HG02571 (cell line): ENCODE measurements around the gene NUDT4.
"Not testable (repeated sequence)": the region's sequence is repeated elsewhere in the genome, so short reads cannot be mapped to it uniquely, and the experiment has no call there.

Experiments used
- ATAC-seq: cut with Tn5 transposase; IDR thresholded peaks from one replicate; pipeline ENCODE4 v1.9.1; 2021; ENCODE audit warnings: mild to moderate bottlenecking, moderate library complexity; ENCODE audit not compliant: unreplicated experiment

The NUDT4 gene

DNA sequence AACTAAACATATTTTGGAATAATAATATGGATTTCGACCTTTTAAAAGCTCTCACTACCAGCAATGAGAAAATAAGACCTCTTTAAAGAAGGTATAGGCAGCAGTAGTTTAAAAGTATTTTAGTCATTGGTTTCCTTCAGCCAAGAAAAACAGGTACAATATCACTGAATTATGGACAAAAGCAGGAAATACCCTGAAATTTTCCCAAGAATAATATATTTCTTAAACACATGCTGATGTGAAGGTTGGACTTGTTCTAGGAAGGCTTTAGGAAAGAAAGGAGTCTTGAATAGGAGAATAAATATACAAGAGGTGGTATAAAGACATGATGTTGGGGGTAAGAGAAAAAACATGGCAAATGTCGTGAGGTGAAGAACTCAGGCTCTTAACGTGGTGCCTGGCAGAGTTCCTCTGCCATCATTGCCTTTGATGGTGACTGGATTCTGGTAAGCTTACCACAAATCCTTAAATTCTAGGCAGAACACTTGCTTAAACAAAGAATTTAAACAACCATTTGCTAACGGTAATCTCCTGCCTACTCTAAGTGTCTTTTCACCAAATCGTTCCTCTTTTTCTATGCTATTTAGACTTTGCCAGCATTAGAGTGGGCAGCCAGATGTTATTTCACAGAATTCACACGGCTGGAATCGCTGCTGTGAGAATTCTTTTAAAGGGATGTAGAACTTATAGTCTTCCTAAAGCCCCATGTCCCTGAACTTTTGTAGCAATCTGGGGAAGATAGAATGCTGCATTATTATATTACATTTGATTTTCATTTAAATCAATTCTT is 11.9 kb upstream of the NUDT4 start:
- no peak for ATAC-seq

DNA sequence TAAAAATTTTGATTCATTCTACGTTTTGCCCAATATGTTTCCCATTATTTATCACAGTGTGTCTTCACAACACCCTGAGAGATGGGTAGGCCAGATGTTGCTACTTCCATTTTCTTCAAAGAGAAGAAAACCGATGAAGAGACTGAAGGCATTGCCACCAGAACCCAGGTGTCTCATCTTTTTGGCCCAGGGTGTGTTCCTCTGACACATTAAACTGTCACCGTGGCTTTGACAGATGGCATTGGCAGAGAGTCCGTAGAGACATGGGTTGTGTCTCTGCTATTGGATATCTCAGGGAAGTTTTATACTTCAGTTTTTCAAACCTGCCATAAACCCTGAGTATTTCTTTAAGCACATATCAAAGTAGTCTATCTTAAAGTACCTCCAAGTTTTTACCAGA is 11.3 kb upstream of the NUDT4 start:
- no peak for ATAC-seq

DNA sequence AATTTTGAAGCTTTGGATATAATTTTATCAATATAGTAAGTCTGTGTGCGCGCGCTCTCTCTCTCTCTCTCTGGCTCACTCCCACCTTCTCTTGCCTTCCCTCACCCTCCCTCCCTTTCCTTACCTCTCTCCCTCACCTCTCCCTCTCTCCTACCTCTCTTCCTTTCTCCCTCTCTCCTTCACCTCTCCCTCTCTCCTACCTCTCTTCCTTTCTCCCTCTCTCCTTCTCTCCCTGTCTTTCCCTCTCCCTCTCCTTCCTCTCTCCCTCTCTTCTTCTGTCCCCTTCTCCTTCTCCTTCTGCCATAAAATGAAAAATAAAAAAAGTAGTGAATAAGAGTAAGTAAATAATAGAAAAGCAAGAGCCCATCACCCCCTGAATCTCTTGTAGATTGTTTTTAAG is 9.0 kb upstream of the NUDT4 start:
- ATAC-seq: no peak

DNA sequence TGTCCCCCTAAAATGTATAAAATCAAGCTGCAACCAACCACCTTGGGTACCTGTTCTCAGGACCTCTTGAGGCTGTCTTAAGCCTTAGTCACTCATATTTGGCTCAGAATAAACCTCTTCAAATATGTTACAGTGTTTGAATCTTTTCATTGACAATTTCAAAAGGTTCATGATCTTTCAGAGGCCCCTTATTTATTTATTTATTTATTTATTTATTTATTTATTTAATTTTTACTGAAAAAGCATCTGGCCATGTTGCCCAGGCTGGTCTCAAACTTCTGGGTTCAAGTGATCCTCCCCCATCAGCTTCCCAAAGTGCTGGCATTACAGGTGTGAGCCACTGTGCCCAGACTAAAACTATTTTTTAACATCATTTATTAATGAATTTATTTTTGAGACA is 8.2 kb upstream of the NUDT4 start:
- ATAC-seq: no peak

DNA sequence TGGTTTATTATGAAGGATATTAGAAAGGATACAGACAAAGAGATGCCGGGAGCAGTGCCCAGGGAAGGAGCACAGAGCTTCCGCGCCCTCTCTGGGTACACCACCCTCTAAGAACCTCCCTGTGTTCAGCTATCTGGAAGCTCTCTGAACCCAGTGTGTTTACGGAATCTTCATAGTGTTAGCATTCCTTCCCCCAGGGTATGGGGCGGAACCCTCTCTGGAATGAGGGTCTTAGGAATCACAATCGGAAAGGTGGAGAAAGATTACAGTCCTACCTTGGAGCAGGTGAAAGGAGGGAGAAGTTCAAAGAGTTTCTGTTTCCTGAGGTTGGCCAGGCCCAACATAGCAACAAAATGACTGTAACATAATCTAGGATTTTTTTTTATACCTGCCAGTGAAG is 6.8 kb upstream of the NUDT4 start:
- ATAC-seq: no peak

DNA sequence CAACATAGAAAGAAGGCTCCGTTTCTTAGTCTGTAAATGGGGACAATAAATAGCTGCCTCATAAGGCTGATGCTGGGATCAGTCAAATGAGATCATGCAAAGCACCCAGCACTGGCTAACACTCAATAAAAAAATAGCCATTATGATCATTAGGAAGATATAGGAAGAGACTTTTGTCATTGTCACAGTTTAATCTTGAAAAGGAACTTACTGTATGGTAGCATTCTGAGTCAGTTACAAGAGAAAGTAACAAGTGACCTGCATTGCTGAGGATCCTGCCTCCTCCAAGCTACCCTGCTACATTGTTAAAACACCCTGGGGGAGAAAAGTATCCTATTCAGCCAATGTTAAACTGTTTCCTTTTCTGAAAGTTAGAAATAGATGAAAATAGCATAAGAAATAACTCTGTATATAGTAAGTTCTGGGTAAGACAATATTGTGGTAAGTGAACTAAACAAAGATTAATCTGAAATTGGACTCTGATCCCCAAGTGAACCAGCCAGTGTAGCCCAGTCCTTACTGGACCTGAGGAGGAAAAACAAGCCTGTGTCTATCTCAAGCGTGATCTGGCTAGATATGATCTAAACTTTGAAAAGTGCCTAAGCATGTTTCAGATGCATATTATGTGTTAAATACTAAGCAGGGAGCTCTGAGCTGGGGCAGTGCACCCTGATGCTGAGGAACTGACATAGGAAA is 3.6 kb upstream of the NUDT4 start:
- no peak for ATAC-seq

DNA sequence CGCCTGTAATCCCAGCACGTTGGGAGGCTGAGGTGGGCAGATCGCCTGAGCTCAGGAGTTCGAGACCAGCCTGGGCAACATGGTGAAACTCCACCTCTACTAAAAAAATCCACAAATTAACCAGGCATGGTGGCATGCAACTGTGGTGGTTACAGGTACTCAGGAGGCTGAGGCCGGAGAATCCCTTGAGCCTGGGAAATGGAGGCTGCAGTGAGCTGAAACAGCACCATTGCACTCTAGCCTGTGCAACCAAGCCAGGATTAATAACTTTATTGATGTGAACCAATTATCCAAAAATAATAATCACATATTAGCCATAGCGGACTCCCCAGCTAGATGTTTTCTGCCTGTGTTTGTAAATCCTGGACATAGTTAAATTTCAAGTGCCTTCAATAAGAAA is 1.8 kb upstream of the NUDT4 start:
- no peak for ATAC-seq

DNA sequence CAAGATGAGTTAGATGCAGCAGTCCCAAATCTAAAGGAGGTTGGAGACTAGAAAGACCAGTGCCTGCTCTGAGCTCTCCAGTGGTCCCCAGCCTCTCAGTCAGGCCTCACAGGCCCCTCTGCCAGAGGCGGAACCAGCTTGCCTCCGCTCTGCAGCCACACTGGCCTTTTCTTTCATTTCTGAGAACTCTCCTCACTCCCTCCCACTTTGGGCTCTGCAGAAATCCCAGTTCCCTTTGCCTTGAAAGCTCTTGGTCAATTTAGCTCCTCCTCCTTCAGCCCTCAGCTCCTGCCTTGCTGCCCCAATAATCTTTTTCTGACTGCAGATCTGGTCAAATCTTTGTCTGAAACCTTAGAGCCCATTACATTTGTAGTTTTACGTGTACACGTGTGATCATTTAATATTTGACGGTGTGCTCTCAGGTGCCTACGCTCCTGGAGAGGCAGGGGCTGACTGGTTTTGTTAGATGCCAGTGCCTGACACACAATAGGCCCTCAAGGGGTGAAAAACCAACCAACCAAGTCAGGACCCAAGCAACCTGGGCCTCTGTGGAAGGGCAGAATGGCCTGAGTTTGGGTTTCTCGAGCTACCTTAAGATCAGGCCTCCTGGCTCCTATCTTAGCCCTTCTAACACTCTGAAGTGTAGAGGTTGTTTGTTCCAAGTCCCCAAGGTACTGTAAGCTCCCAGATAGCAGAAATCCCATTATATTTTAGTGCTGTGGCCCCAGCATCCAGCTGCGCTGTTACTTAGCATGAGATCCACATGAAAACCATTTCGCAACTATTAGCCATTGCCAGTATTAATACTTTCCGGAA is 1.1 kb upstream of the NUDT4 start:
- no peak for ATAC-seq

DNA sequence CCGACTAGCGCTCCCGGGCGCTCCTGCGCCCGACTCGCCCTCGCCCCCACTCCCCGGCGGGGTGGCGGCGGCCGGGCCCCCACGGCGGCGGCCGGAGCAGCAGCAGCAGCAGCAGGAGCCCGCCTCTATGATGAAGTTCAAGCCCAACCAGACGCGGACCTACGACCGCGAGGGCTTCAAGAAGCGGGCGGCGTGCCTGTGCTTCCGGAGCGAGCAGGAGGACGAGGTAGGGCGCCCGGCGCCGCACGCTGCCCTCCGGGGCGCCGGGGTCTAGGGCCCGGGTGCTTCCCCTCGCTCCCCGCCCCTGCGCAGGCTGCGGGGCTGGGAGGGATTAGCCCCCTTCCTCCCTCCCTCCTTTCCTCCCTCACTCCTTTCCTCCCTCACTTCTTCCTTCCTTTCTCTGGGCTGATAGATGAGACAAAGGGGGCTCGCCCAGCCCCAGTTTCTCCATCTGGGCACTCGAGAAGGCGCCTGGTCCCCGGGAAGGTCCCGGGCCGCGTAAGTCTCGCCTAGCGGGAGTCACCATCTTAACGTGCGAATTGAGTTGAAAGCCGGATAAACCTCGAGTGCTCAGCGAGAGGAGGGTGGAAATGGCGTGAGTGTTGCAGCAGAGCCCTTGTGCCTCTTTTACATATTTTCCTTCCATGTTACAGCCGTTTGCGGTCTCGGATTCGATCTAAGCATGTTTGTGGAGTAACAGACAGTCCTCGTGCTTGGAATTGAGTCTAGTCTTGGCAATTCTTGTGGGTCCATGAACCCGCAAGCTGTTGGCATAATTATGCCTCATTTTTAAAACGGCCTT is 672 bp downstream of the NUDT4 start:
- ATAC-seq: peak; percentile 27

DNA sequence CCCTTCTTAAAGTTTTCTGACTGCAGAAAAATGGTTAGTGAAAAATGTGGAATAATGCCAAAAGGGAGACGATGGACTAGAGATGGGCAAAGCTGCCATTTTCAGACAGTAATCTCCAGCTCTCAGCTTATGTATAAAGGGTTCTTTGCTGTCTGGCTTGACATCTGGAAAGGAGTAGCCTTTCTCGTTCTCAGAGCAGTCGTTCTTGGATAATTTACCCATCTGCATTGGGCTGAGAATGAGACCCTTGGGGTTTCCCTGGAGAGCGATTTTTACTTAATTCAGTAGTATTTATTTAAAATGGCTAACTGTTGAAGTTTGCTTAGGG is 1.2 kb downstream of the NUDT4 start:
- ATAC-seq: no peak

DNA sequence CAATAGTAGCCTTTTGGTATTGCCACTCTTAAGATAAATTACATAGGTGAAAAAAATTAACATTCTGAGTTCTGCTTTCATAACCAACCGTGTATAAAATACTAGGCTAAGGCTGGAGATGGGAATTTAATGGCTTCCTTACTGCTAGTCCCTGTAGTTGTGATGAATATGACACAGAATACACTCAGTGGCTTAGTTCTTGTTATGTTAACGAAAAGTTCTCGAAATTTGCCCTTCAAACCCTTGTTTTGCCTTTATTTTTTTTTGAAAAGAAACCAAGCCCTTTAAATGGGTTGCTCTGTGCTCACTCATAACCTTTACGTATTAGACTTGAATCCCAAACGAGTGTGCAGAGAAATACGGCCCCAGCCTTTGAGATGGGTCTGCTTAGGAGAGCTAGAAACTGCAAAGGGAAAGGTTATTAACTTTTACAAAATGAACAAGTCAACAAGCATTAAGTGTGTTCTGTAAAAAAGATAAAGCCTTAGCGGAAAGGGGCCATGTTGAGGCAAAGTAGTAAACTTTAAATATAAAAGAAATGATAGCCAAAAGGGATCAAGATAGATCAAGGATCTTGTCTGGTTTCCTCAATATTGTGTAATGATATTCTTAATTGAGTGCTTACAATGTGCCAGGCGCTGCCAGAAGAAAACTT is 1.7 kb downstream of the NUDT4 start:
- ATAC-seq: no peak

DNA sequence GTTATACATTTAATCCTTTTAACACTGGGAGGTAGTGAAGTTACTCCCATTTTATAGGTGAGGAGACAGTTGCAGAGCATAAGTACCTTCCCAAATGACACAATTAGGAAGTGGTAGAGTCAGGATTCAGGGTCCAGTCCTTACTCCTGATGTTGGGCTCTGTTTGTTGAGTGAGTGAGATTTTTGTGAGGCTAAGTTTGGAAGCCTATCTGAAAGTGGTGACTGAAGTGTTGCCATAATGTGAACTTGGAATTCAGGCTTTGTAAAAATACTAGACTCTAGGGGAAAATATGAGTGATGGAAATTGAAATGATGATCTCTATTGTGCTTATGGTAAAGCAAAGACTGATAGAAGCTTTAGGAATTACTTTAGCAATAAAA is 2.2 kb downstream of the NUDT4 start:
- ATAC-seq: no peak

DNA sequence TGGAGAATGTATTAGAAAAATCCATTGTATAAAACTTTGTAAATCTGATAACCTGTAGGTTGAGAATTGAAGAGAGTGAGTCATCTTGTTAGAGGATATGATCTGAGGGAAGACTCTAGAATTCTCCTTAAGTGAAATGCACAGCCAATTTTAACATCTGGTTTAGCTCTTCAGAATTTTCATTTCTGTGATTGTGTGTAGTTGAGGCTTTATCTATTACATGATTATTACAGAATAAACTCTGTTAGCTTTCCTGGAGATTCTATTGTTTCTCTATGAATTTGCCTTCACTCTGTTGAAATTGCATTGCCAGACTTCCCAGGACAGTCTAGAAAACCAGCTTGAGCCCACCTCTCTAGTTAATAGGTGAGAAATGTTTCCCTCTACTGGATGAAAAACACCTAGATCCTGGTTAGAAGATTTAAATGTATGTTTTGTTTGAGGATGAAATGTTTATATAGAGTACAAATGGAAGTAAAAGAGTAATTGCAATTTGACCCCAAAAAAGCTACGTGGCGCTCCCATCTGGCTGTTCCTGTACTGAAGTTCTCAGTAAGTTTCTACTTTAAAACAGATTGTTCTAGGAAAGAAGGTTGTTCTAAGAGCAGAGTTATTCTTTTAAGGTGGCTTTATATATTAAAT is 2.9 kb downstream of the NUDT4 start:
- no peak for ATAC-seq

DNA sequence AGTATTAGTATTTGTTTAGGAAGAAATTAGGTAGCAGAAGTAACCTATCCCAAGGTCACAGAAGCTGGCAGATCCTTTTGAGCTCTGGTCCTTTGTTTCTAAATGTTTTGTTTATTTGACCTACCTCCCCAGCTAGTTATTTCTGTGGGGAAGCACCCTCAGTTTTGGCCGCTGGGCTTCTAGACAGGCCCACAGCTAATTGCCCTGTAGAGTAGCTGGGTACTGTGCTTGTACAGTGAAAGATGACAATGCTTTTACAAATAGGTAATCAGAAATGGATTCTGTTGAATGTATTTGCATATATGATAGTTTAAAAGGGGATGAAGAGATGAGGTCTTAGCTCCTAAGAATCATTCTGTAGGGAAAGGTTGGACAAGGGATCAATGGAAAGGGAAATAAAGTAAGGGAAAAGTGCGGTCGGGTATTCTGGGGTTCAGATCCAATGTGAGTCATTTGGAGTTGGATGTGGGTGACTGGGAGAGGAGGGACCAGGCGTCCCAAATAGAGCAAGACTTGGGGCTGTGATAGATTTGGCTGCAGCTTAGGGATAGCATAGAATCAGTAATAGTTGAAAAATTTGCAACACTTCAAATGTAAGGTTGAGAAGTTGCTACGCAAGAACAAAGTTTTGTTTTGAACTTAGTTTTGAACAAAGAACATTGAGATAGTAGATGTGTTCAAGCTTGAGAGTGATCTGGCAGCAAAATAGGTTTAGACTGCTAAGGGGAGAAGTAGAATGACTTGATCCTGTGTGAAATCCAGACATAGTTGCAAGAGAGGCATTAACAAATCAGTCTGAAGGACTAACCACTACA is 3.6 kb downstream of the NUDT4 start:
- no peak for ATAC-seq

DNA sequence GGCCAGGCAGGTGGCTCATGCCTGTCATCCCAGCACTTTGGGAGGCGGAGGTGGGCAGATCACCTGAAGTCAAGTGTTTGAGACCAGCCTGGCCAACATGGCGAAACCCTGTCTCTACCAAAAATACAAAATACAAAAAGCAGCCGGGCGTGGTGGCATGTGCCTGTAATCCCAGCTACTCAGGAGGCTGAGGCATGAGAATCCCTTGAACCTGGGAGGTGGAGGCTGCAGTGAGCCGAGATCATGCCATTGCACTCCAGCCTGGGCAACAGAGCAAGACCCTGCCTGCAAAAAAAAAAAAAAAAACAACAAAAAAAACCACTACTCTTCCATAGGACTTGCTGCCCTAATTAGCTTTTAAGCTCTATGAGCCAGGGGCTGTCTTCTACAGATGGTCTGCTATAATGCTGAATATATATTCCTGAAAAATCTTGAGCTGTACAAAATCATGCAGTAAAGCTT is 4.3 kb downstream of the NUDT4 start:
- not testable (repeated sequence) for ATAC-seq

DNA sequence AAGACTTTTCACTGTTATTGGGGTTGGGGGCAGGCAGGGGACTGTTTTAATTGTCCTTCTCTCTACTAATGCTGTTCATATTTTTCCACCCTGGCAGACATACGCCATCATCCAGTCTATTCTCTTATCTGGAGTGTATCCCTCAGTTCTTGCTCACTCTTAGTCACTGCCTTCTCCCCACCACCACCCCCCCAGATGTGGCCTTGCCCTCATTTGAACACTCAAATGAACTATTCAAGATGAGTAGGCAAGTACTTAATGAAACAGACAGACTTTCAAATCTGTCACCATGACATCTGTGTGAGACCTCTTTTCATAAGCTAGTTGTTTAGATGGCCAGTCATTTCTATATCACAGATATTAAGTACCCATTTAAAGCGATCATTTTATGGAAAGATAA is 10.1 kb downstream of the NUDT4 start:
- ATAC-seq: no peak

DNA sequence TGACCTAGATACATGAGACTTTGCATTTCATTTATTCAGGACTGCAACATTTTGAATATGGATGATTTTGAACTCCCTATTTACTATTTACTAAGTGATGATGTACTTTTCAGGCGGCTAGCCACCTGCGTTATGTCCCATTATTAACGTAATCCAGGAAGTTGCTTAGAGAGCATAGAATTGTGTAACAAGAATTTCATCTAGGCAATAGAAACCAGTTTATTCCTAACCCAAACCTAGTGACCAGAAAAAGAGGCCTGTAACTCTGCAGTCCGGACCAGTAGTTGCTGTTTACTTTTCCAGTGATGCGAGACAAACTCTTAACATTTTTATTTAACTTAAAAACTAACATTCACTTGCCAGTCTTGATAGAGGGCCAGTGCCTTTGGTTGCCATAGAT is 12.3 kb downstream of the NUDT4 start:
- no peak for ATAC-seq

DNA sequence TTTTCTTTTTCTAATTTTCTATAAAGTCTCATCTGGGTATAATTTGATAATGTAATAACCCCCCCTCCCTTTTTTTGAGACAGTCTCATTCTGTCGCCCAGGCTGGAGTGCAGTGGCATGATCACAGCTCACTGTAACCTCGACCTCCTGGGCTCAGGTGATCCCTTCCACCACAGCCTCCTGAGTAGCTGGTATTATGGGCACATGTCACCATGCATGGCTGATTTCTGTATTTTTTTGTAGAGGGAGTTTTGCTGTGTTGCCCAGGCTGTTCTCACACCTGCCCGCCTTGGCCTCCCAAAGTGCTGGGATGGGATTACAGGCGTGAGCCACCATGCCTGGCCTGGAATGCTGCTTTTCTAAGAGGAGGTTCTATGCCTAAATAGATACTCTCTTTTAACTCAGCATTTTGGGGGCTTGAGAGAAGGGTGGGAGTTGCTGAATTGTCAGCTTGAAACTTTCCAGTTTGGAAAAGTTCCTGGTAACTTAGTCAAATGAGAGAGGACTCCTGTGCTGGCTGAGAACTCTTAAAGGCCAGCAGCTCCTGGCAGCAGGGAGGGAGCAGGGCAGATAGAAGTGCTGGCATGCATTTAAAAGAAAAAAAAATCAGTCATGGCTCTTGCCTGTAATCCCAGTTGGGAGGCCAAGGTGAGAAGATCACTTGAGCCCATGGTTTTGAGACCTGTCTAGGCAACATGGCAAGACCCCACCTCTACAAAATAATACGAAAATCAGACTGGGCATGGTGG is 13.0 kb downstream of the NUDT4 start:
- ATAC-seq: no peak

DNA sequence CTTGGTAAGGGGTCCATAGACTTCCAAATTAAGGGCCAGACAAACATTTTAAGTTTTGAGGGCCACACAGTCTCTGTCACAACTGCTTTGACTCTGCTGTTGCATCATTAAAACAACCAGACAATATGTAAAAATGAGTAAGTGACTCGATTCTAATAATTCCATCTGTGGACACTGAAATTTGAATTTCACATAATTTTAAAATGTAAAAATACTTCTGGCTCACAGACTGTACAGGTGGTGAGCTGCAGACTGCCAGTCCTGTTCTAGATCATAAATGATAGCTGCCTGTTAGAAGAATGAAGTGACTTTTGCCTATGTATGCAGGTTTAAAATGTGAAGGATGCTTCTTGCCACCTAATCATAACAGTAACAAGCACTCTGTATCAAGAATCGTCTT is 15.7 kb downstream of the NUDT4 start:
- ATAC-seq: no peak
